HFFc6 (cell line): Measurements from ENCODE around the gene CRHR2. TPM values are rescaled to one million over a fixed set of nuclear protein-coding genes. Genes with fewer than 3 reads are reported as not detected.

Experiments
- DNase-seq: peaks from one replicate; pipeline ENCODE4 v3.0.0-alpha.2; 2018
- H3K27ac Mint-ChIP-seq: 2 replicates; pipeline ENCODE4 v1.8.0; 2020; ENCODE audit warnings: mild to moderate bottlenecking, mixed read lengths
- H3K27me3 Mint-ChIP-seq: 2 replicates; pipeline ENCODE4 v1.8.0; 2021; ENCODE audit warnings: mild to moderate bottlenecking, moderate library complexity, mixed read lengths; ENCODE audit not compliant: insufficient read depth
- H3K36me3 Mint-ChIP-seq: 2 replicates; pipeline ENCODE4 v1.8.0; 2021; ENCODE audit warnings: low read depth, mixed read lengths
- H3K4me1 Mint-ChIP-seq: 2 replicates; pipeline ENCODE4 v1.8.0; 2020; ENCODE audit warnings: low read depth, mixed read lengths
- H3K4me3 Mint-ChIP-seq: 2 replicates; pipeline ENCODE4 v1.8.0; 2020; ENCODE audit warnings: mild to moderate bottlenecking, moderate library complexity, mixed read lengths
- H3K9me3 Mint-ChIP-seq: 2 replicates; pipeline ENCODE4 v1.8.0; 2020; ENCODE audit warnings: mild to moderate bottlenecking, mixed read lengths
- total RNA-seq, 6 experiments: library from RNA; stranded (reverse); fragmentation: NEBNext Ultra II Directional; extraction: Animal tissue kit (Norgen Biotek cat#: 25700); gene quantifications; 2 replicates in 1 of 6; 3 replicates in 5 of 6; pipeline ENCODE4 v1.2.3, GENCODE V29; 2021
- TF ChIP-seq, protein P1 (sequence below): fragments of 200-600 bp; sonication (generic); IDR thresholded peaks from 2 replicates; pipeline ENCODE4 v1.5.0; 2021; ENCODE audit warnings: antibody characterized with exemption, mild to moderate bottlenecking

Gene CRHR2
- total RNA-seq, 6 experiments from 2014 or later: not detected

DNA sequence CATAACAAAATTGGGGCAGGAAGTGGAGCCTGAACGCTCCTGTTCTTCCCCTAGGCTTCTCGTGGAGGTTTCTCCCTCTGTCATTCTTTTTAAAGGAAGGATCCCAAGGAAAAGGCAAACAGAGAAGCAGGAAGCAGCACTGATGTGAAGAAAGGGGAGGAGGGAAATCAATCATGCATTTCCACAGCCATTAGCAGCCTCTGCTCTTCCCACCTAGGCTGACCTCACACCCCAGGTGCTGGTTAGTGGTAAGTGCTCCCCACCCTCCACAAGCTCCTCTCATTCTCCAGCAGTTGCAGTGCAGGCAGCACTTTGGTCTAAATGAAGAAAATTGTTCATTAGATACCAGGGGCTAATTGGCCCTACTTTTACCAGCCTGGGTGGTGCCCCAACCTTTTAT lies 2.6 kb downstream of the CRHR2 start:
- H3K4me1 Mint-ChIP-seq: no peaks in the 10 kb centered on the region
- no peaks in the 10 kb centered on the region for H3K9me3 Mint-ChIP-seq
- no peak overlapping the region for H3K4me3 Mint-ChIP-seq
- TF ChIP-seq, protein P1, sequence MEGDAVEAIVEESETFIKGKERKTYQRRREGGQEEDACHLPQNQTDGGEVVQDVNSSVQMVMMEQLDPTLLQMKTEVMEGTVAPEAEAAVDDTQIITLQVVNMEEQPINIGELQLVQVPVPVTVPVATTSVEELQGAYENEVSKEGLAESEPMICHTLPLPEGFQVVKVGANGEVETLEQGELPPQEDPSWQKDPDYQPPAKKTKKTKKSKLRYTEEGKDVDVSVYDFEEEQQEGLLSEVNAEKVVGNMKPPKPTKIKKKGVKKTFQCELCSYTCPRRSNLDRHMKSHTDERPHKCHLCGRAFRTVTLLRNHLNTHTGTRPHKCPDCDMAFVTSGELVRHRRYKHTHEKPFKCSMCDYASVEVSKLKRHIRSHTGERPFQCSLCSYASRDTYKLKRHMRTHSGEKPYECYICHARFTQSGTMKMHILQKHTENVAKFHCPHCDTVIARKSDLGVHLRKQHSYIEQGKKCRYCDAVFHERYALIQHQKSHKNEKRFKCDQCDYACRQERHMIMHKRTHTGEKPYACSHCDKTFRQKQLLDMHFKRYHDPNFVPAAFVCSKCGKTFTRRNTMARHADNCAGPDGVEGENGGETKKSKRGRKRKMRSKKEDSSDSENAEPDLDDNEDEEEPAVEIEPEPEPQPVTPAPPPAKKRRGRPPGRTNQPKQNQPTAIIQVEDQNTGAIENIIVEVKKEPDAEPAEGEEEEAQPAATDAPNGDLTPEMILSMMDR: no peak
- H3K36me3 Mint-ChIP-seq: no peaks in the 10 kb centered on the region
- no peak overlapping the region for H3K27ac Mint-ChIP-seq
- peaks cover 53% of the 10 kb centered on the region for H3K27me3 Mint-ChIP-seq
- DNase-seq: no peak

DNA sequence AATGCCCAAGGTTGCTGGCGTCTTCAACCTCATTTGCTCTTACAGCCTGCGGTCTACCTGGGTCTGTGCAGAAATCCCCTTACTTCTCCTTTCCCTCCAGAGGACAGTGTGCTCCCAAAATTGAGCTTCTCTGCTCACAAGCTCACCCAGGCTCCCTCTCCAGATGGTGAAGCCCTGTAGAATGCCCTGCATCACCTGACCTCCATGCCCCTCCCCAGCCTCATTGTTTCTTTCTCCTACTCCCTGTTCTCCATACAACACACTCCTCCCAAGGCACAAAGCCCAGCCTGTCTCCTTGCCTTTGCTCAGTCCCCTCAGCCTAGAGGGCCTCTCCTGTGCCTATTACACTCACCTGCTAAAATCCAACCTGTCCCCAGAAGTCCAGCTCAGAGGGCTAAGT lies 3.5 kb downstream of the CRHR2 start:
- peaks cover 47% of the 10 kb centered on the region for H3K27me3 Mint-ChIP-seq
- no peak for DNase-seq
- H3K4me1 Mint-ChIP-seq: no peaks in the 10 kb centered on the region

DNA sequence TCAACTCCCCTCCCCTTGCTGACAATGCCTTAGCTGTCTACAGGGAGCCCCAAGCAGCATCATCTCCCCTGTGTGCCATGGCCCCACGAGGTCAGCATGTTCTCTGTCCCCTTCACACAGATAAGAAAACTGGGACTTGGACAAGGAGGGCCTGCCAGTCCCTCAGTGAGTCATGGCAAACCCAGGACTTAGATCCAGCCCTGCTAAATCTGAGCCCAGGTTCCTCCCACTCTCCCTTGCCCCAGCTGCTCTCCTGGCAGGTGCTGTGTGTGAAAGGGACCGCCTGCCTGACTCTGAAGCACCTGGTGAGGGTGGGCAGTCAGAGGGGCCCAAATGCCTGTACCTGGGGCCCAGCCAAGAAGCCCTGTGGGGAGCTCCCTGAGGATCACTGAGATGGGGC lies 7.4 kb downstream of the CRHR2 start:
- no peak overlapping the region for H3K27ac Mint-ChIP-seq
- TF ChIP-seq, protein P1: no peak
- no peak for DNase-seq
- no peaks in the 10 kb centered on the region for H3K4me1 Mint-ChIP-seq
- H3K9me3 Mint-ChIP-seq: no peaks in the 10 kb centered on the region
- H3K27me3 Mint-ChIP-seq: peaks cover 22% of the 10 kb centered on the region
- H3K36me3 Mint-ChIP-seq: no peaks in the 10 kb centered on the region
- H3K4me3 Mint-ChIP-seq: no peak overlapping the region

More for the DNA sequence above, 3.5 kb downstream of the CRHR2 start:
- no peak overlapping the region for H3K27ac Mint-ChIP-seq
- TF ChIP-seq, protein P1: no peak
- no peak overlapping the region for H3K4me3 Mint-ChIP-seq
- H3K9me3 Mint-ChIP-seq: no peaks in the 10 kb centered on the region
- H3K36me3 Mint-ChIP-seq: no peaks in the 10 kb centered on the region

DNA sequence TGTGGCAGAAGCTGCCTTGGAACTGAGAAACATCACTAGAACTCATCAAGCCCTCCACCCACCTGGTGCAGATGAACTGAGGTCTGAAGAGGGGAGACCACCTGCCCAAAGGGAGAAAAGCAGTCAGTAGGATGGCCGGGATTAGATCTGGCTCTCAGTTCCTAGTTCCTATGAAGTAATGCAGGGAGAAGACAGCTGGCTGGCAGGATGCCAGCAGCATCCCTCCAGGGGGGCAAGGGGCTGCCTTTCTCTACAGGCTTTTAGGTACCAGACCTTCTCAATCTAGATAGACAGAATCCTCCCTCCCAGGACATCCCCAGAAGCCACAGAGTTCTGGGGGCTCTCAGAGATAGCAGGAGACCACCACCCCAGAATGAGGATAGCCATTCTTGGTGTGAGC lies 7.8 kb downstream of the CRHR2 start:
- TF ChIP-seq, protein P1: no peak
- no peak overlapping the region for H3K27ac Mint-ChIP-seq
- no peak overlapping the region for H3K4me3 Mint-ChIP-seq
- no peaks in the 10 kb centered on the region for H3K4me1 Mint-ChIP-seq
- H3K27me3 Mint-ChIP-seq: peaks cover 25% of the 10 kb centered on the region
- H3K9me3 Mint-ChIP-seq: no peaks in the 10 kb centered on the region
- no peaks in the 10 kb centered on the region for H3K36me3 Mint-ChIP-seq
- DNase-seq: no peak

DNA sequence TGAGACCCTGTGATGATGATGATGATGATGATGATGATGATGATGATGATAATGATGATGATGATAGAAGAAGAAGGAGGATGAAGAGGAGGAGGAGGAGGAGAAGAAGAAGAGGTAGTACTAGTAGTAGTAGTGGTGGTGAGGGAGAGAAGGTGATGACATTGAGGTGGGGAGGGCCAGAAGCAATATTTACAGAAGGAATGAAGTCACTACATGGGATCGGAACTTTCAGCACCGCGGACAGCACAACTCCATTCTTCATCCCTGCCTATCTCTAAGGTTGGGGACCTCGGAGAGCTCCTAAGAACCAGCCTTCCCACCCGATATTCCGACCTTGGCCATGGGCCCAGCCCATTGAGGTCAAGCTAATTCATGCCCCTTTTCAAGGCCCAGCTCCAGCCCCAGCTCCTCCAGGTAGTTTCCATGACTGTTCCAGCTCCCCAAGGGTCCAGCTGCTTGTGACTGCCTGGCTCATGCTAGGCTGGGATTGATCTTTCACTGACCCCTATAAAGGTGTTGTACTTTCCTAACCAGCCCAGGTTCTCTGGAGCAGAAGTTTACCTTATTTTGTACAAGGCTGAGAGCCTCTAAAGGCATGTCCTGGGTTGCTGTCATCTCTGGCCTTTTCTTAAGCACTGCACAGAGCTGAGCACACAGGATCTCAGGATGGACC lies 10.3 kb downstream of the CRHR2 start:
- Mint-ChIP-seq H3K4me1 (no peaks in the 10 kb centered on the region), H3K4me3 (no peak overlapping the region), H3K9me3 (no peaks in the 10 kb centered on the region), H3K27me3 (peaks cover 21% of the 10 kb centered on the region), H3K27ac (no peak overlapping the region), H3K36me3 (no peaks in the 10 kb centered on the region)
- peak; percentile 41 for DNase-seq
- TF ChIP-seq, protein P1: no peak
